ENCODE data around the gene TNFRSF13B. TPM values are rescaled to one million over a fixed set of nuclear protein-coding genes. Genes with fewer than 3 reads are reported as not detected.
"Not testable (repeated sequence)": the region's sequence is repeated elsewhere in the genome, so short reads cannot be mapped to it uniquely, and the experiment has no call there.

TNFRSF13B gene
- total RNA-seq, 1 donor from 2014 or later, result not detected

- intact Hi-C loops (cut with DNase I), result no loop called here
- ATAC-seq (no peak), DNase-seq (ENCODE audit: low spot score) (no peak)
Measured at GRCh38 chr17:16989230-16989952, 17.5 kb upstream of the TNFRSF13B start.

- ATAC-seq (peak; percentile 53), DNase-seq (ENCODE audit: low spot score) (no peak)
- intact Hi-C loops (cut with DNase I), result no loop called here
Measured at GRCh38 chr17:16988749-16989229, 16.9 kb upstream of the TNFRSF13B start.

GRCh38 chr17:16987830-16988601, 16.1 kb upstream of the TNFRSF13B start:
- intact Hi-C loops (cut with DNase I), result no loop called here
- peak; percentile 79 for DNase-seq (ENCODE audit: low spot score)

GRCh38 chr17:16987066-16987829, 15.3 kb upstream of the TNFRSF13B start:
- ATAC-seq, result no peak
- intact Hi-C loops (cut with DNase I), result no loop called here
- no peak for DNase-seq (ENCODE audit: low spot score)

More at GRCh38 chr17:16987830-16988601, 16.1 kb upstream of the TNFRSF13B start:
- ATAC-seq, result peak; percentile 88

- intact Hi-C loops (cut with DNase I), result no loop called here
- DNase-seq (ENCODE audit: low spot score), result no peak
- ATAC-seq, result no peak
Measured at GRCh38 chr17:16986391-16986790, 14.5 kb upstream of the TNFRSF13B start.

GRCh38 chr17:16981928-16982327, 10.0 kb upstream of the TNFRSF13B start:
- DNase-seq (ENCODE audit: low spot score), result no peak
- ATAC-seq, result no peak
- intact Hi-C loops (cut with DNase I), result no loop called here

- ATAC-seq (no peak), DNase-seq (ENCODE audit: low spot score) (no peak)
- intact Hi-C loops (cut with DNase I), result no loop called here
Measured at GRCh38 chr17:16980813-16981731, 9.2 kb upstream of the TNFRSF13B start.

- intact Hi-C loops (cut with DNase I), result no loop called here
- ATAC-seq (no peak), DNase-seq (ENCODE audit: low spot score) (no peak)
Measured at GRCh38 chr17:16980061-16980460, 8.1 kb upstream of the TNFRSF13B start.

- intact Hi-C loops (cut with DNase I); ATAC-seq; DNase-seq (ENCODE audit: low spot score): not testable (repeated sequence)
Measured at GRCh38 chr17:16979237-16979823, 7.4 kb upstream of the TNFRSF13B start.

- intact Hi-C loops (cut with DNase I), result no loop called here
- ATAC-seq (no peak), DNase-seq (ENCODE audit: low spot score) (no peak)
Measured at GRCh38 chr17:16977932-16978331, 6.0 kb upstream of the TNFRSF13B start.

GRCh38 chr17:16976725-16977550, 5.0 kb upstream of the TNFRSF13B start:
- no peak for ATAC-seq
- DNase-seq (ENCODE audit: low spot score), result no peak
- intact Hi-C loops (cut with DNase I), result no loop called here

GRCh38 chr17:16975744-16976625, 4.1 kb upstream of the TNFRSF13B start:
- DNase-seq (ENCODE audit: low spot score) (no peak), ATAC-seq (no peak)
- intact Hi-C loops (cut with DNase I), result no loop called here

- DNase-seq (ENCODE audit: low spot score), result no peak
- ATAC-seq, result no peak
- intact Hi-C loops (cut with DNase I), result no loop called here
Measured at GRCh38 chr17:16975277-16975651, 3.3 kb upstream of the TNFRSF13B start.

- no peak for ATAC-seq
- intact Hi-C loops (cut with DNase I), result no loop called here
Measured at GRCh38 chr17:16974569-16975276, 2.8 kb upstream of the TNFRSF13B start.

GRCh38 chr17:16973760-16974540, 2.0 kb upstream of the TNFRSF13B start:
- intact Hi-C loops (cut with DNase I), result no loop called here
- DNase-seq (ENCODE audit: low spot score), result no peak

More at GRCh38 chr17:16974569-16975276, 2.8 kb upstream of the TNFRSF13B start:
- DNase-seq (ENCODE audit: low spot score), result no peak

More at GRCh38 chr17:16973760-16974540, 2.0 kb upstream of the TNFRSF13B start:
- ATAC-seq, result no peak
